HepG2 (cell line): Measurements from ENCODE around the gene APOA1. TPM values are rescaled to one million over a fixed set of nuclear protein-coding genes. Genes with fewer than 3 reads are reported as not detected.

Experiments used
- AHR ChIP-seq: IDR thresholded peaks from 2 replicates; pipeline ENCODE4 v1.6.1; 2018; ENCODE audit warnings: missing genetic modification reagents, missing compliant biosample characterization
- ARHGAP35 ChIP-seq: sonication (generic); formaldehyde crosslinking; IDR thresholded peaks from 2 replicates; pipeline ENCODE4 v1.9.0; 2022; ENCODE audit warnings: mild to moderate bottlenecking, inconsistent platforms, moderate library complexity, missing genetic modification reagents, borderline replicate concordance
- FOXK2 ChIP-seq: fragments of 450-650 bp; IDR thresholded peaks from 2 replicates; pipeline ENCODE4 v1.6.1; 2016
- HNRNPK ChIP-seq: fragments of 200-400 bp; formaldehyde crosslinking; IDR thresholded peaks from 2 replicates; pipeline ENCODE4 v1.6.1; 2018; ENCODE audit warnings: low read length, low read depth, moderate library complexity, mild to moderate bottlenecking; ENCODE audit not compliant: poor library complexity, severe bottlenecking
- HNRNPL ChIP-seq: fragments of 200-400 bp; formaldehyde crosslinking; IDR thresholded peaks from 2 replicates; pipeline ENCODE4 v1.6.1; 2017; ENCODE audit warnings: mild to moderate bottlenecking, low read depth, low read length
- MTF1 ChIP-seq: sonication (generic); formaldehyde crosslinking; IDR thresholded peaks from 2 replicates; pipeline ENCODE4 v1.5.0; 2020; ENCODE audit warnings: missing genetic modification reagents
- NFKB2 ChIP-seq: sonication (generic); formaldehyde crosslinking; IDR thresholded peaks from 2 replicates; pipeline ENCODE4 v1.4.0; 2020; ENCODE audit warnings: missing genetic modification reagents, borderline replicate concordance
- NFYB ChIP-seq: sonication (generic); formaldehyde crosslinking; IDR thresholded peaks from 2 replicates; pipeline ENCODE4 v1.4.0; 2020; ENCODE audit warnings: missing genetic modification reagents
- RXRA ChIP-seq: sonication (generic); formaldehyde crosslinking; IDR thresholded peaks from 2 replicates; pipeline ENCODE4 v1.5.1; 2020; ENCODE audit warnings: missing genetic modification reagents
- SIN3A ChIP-seq: IDR thresholded peaks from 2 replicates; pipeline ENCODE4 v1.6.1; 2011; ENCODE audit warnings: low read depth, mild to moderate bottlenecking, control low read depth, low read length, borderline replicate concordance
- TARDBP ChIP-seq: sonication (generic); formaldehyde crosslinking; IDR thresholded peaks from 2 replicates; pipeline ENCODE4 v1.8.0; 2022; ENCODE audit warnings: mild to moderate bottlenecking, missing genetic modification reagents
- TCF7L2 ChIP-seq: IDR thresholded peaks from 2 replicates; pipeline ENCODE4 v1.6.1; 2011; ENCODE audit warnings: mild to moderate bottlenecking, low read depth, low read length, moderate library complexity
- ZBED4 ChIP-seq: sonication (generic); formaldehyde crosslinking; IDR thresholded peaks from 2 replicates; pipeline ENCODE4 v1.4.0; 2020; ENCODE audit warnings: missing genetic modification reagents, borderline replicate concordance
- ZBTB49 ChIP-seq: sonication (generic); formaldehyde crosslinking; IDR thresholded peaks from 2 replicates; pipeline ENCODE4 v1.4.0; 2020; ENCODE audit warnings: missing genetic modification reagents, borderline replicate concordance
- ZNF605 ChIP-seq: sonication (generic); formaldehyde crosslinking; IDR thresholded peaks from 2 replicates; pipeline ENCODE4 v1.8.0; 2022; ENCODE audit warnings: mild to moderate bottlenecking, missing genetic modification reagents
- ZNF687 ChIP-seq: sonication (generic); formaldehyde crosslinking; IDR thresholded peaks from 2 replicates; pipeline ENCODE4 v1.5.1; 2020; ENCODE audit warnings: mild to moderate bottlenecking, missing genetic modification reagents, moderate library complexity
- ZNF75D ChIP-seq: sonication (generic); formaldehyde crosslinking; IDR thresholded peaks from 2 replicates; pipeline ENCODE4 v1.8.1; 2023; ENCODE audit warnings: missing genetic modification reagents, mild to moderate bottlenecking, borderline replicate concordance
- ZNF784 ChIP-seq: sonication (generic); formaldehyde crosslinking; IDR thresholded peaks from 2 replicates; pipeline ENCODE4 v1.5.1; 2020; ENCODE audit warnings: missing genetic modification reagents, mild to moderate bottlenecking, borderline replicate concordance
- polyA plus RNA-seq, 8 experiments: library from polyadenylated mRNA; depleted of rRNA in 3 of 8; stranded (reverse) in 7 of 8; unstranded in 1 of 8; fragments of >200 nt; fragmentation: Illumina TruSeq in 4 of 8; extraction: Trizol in 4 of 8; gene quantifications; 2 replicates each; pipeline versions ENCODE4 v1.2.1 to v1.2.3, GENCODE V29; 2011 to 2016; ENCODE audit warnings: low read depth in 4 of 8, missing spikeins in 1 of 8, mixed read lengths in 1 of 8; ENCODE audit not compliant: insufficient read depth in 1 of 8
- total RNA-seq, 5 experiments: library from RNA; depleted of rRNA; stranded (reverse); fragments of >200 nt; fragmentation: Illumina TruSeq; extraction: Trizol; gene quantifications; 2 replicates each; pipeline ENCODE4 v1.2.3, GENCODE V29; 2016; ENCODE audit warnings: low read depth in 1 of 5

Gene APOA1
- total and polyA plus RNA-seq, 2 of the 13 experiments (the other 11 are each of a cell fraction or from before 2014, with no cell fraction given): 1,973 to 5,485 TPM

- TF ChIP-seq ZBED4 (CRISPR knock-in tag) (no peak), ZNF687 (peak; percentile 93), FOXK2 (no peak), HNRNPK (no peak), AHR (CRISPR knock-in tag) (no peak), TARDBP (CRISPR knock-in tag) (peak; percentile 51; the same call in 1 of the 2 replicates), NFKB2 (0 out of 2 replicates have a peak, but pooled peaks have one; percentile 30), ZBTB49 (CRISPR knock-in tag) (0 out of 2 replicates have a peak, but pooled peaks have one; percentile 3), ZNF784 (peak; percentile 39; the same call in 1 of the 2 replicates), NFYB (CRISPR knock-in tag) (no peak), MTF1 (CRISPR knock-in tag) (no peak), TCF7L2 (no peak), RXRA (no peak), HNRNPL (peak; percentile 89), ARHGAP35 (CRISPR knock-in tag) (no peak), ZNF605 (CRISPR knock-in tag) (no peak), SIN3A (peak; percentile 32; the same call in 1 of the 2 replicates), ZNF75D (no peak)
These were observed 46.2 kb downstream of the APOA1 start (continued) for GRCh38 chr11:116791002-116791812.
